GM18511 (cell line): ENCODE measurements around the gene SRSF5.

Experiments
- ATAC-seq: cut with Tn5 transposase; IDR thresholded peaks from one replicate; pipeline ENCODE4 v1.9.1; 2021; ENCODE audit warnings: mild to moderate bottlenecking, moderate library complexity; ENCODE audit not compliant: unreplicated experiment

The SRSF5 gene

GRCh38 chr14:69769623-69770022, 2.7 kb downstream of the SRSF5 start:
- no peak for ATAC-seq

DNA sequence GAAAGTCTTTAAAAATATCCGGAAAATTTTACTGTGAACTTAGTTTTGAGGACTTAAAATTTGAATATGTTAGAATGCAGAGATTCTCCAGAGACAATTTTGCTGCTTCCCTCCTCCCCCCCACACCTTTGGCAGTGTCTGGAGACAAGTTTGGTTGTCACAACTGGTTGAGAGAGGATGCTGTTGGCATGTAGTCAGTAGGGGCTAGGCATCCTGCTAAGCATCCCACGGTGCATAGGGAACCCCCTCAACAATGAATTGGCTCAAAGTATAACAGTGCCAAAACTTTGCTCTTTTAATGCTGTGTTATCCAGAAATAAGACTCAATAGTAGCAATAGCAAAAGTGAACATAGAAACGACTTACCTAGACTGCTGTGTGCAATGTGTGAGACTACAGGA, 3.6 kb downstream of the SRSF5 start:
- ATAC-seq, result no peak

- ATAC-seq, result no peak
Observed at GRCh38 chr14:69771136-69771535, 4.2 kb downstream of the SRSF5 start.

DNA sequence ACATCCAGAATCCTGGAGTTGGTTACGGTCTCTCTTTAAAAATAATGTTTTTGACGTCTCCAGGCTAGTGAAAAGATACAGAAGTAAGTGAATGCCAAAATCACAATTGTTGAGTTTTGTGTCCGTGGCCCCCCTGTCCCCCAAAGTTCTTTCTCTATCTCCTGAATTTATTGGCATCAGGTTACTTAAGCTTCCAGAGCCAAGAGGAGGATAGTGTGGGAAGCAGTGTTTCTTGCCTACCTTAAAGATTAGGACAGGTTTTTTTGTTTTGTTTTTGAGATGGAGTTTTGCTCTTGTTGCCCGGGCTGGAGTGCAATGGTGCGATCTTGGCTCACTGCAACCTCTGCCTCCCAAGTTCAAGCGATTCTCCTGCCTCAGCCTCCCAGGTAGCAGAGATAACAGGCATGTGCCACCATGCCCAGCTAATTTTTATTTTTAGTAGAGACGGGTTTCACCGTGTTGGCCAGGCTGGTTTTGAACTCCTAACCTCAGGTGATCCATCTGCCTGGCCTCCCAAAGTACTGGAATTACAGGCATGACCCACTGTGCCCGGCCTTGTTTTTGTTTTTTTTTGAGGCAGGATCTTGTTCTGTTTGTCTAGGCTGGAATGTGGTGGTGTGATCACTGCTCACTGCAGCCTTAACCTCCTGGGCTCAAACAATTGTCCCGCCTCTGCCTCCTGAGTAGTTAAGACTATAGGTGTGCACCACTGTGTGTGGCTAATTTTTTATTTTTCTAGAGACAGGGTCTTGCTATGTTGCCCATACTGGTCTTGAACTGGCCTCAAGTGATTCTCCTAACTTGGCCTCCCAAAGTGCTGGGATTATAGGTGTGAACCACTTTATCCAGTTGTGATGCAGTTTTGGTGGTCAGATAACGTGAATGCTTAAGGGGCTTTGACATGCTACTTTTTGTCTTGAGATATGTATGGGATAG, 5.4 kb downstream of the SRSF5 start:
- no peak for ATAC-seq

- ATAC-seq, result no peak
Observed at GRCh38 chr14:69773571-69774276, 6.8 kb downstream of the SRSF5 start.

DNA sequence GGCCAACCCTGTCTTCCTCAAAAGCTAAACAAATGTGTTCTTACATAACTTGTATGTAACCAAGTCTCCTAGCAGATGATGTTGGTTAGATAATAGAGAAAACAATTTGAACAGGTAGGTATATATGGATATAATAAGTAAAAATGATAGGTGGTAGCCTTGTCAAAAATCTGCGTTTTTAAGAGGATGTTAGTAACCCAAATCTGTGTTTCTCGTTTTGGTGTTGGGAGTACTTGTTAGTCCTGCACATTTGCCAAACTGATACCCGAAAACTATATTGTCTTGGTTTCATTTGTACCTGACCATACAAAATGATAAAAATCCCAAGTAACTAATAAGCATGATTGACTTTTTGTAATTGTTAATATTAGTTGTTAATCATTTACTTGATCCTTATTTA, 8.1 kb downstream of the SRSF5 start:
- ATAC-seq, result no peak

DNA sequence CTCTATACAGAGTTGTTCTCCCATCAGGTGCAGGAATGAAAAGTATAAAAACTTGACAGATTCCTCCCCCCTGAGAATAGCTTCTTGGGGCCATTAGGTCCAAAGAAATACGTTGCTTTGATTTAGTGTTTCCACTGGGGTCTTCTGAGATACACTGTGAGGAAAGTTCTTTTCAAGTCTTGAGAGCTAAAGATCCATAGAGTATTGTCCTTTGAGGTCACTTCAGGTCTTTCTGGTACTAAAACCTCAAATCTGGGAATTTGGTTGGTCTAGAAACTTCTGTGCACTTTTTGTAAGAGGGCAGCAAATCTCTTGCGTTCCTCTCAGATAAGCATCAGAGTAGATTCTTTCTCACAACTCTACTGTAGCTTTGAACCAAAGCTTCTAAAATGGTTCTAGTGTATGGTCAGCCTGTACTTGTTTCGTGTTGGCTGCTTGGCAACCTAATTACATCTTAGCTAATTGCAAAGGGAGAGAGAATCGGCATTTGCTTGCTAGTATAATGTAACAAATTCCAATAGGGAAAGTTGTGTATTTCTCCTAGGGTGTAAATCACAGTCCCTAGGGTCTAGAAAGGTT, 10.0 kb downstream of the SRSF5 start:
- no peak for ATAC-seq

GRCh38 chr14:69779088-69779487, 12.1 kb downstream of the SRSF5 start:
- no peak for ATAC-seq

DNA sequence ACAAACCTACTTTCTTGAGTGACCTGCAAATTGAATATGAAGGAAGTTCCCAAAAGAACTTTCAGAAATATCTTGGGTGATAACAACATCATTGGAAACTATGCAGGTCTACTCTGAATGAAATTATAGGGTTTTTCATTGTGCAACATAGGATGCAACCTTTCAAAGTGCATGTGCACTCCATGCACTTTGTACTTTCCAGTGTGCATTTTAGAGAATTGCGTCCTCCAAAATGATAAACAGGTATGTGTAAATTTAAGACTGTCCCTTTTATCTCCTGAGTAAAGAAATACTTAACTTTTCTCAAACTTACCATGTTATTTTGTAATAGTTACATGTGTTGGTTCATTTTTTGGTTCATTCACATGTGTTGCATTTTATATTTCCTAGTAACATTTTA, 13.2 kb downstream of the SRSF5 start:
- no peak for ATAC-seq

- ATAC-seq, result no peak
Observed at GRCh38 chr14:69780952-69781351, 14.0 kb downstream of the SRSF5 start.

DNA sequence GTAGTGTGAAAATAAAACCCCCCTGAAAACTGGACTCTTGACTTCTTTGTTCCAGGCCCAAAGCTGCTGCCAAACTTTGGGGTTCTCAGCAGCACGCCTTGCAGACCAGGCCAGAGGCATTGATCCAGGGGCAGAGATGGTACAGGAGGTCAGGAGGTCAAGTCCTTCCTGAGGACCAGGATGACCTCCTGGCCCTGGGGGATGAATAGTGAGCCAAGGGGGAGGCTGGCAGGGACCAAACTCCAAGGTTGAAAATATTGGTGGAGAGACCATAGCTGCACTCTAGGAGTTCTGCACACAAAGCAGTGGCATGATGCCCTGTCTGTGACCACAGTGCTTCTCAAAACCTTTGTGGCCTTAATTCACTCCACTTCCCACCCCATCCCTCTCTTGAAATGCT, 18.0 kb downstream of the SRSF5 start:
- ATAC-seq, result no peak

DNA sequence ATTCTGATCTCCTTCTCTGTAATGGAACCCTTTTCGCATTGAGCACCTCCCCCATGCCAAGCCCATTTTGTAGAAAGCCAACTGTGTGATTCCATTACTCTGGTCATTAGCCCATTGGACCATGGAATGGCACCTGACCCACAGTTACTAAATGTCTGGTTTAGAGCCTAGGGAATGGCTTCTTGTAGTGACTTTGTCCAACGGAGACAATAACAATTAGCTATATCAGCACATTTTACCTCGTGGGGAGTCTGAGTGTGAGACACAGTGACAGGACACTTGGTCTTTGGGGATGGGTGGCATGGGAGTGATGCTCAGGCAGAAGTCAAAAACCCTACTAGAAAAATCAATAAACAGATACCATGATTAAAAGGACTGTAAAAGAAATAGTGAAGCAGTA, 19.7 kb downstream of the SRSF5 start:
- no peak for ATAC-seq

DNA sequence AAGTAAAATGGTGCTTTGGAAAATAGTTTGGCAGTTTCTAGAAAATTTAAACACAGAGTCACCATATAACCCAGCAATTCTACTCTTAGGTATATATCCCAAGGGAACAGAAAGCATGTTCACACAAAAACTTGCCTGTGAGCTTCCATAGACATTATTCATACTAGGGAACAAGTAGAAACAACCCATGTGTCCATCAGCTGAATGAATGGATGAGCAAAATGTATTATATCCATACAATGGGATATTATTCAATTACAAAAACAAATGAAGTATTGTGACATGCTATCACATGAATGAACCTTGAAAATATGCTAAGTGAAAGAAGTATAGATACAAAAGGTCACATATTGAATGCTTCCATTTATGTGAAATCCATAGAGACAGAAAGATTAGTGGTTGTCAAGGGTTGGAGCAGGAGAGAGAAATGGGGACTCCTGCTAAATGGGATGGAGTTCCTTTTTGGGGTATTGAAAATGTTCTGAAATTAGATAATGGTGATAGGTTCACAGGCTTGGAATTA, 22.2 kb downstream of the SRSF5 start:
- no peak for ATAC-seq

GRCh38 chr14:69792887-69793421, 26.0 kb downstream of the SRSF5 start:
- no peak for ATAC-seq

- ATAC-seq, result no peak
Observed at GRCh38 chr14:69794791-69795190, 27.8 kb downstream of the SRSF5 start.

DNA sequence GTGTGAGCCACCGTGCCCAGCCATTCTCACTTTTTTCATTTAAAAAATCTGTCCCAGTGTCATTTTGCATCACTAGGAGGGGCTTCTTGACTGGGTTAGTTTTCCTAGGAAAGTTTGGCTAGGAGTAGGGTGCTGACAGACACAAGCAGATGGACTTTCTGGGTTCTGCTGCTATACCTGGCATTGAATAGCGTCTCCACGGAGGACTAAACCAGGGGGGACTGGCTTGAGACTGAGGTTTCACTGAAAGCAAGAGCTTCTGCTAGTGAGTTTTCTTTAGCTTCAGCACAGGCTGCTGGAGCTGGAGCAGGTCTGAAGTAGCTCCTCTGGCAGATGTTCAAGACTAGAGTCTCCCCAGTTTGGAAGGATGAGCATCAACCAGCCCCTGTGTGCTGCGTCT, 28.7 kb downstream of the SRSF5 start:
- ATAC-seq, result no peak

GRCh38 chr14:69796797-69797500, 30.0 kb downstream of the SRSF5 start, which contains the start of gene SLC10A1:
SLC10A1 (minus strand) TSS chr14:69797241; CDS start chr14:69797155, 86 bp downstream.
- ATAC-seq, result no peak

DNA sequence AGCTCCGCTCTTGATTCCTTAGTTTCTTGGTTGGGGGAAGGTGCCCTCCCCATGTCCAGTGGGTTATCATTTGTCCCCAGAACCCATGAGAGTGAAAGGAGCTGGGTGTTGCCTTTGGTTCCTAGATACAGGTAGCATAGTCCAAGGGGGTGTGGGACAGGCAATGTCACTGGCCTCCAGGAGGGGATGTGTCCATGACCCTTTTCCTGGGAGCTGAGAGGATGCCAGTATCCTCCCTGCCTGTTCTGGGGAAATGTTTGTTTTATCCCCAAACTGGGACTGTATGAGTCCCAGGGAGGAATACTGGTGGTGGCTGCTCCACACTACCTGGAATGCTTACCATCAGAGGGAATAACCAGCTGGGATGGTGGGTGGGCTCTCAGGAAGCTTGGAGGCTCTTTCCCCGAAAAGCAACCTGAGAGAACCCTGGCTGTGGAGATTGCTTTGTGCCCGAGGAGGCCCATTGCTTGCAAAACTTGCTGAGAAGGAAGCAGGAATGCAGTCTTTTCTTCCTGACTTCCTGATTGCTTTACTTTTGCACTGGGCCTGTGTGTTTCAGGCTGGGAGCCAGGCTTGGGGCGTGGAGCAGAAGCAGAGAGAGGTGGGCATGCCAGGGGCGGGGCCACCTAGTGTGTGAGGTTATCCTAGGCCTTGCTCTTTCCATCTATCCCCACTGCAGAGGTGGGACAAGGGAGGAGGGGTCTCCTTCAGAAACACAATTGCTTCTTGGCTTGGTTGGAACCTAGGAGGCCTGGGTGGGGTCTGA, 30.8 kb downstream of the SRSF5 start:
- no peak for ATAC-seq

DNA sequence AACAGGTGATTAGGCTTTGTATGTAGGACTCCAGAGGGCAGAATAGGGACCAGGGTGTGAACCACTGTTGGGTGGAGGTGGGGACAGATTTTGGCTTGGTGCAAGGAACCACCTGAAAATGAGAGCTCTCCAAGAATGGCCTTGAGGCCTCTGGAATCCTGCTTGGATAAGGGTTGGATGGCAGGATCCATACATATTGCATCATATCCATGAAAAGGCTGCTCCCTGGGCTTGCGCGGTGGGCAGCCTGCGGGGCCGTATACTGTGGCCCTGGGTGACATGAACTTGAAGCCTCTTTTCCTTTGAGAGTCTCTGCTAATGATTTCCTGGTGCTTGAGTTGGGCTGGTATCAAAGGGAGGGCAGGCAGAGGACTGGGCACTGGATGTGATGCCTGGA, 31.4 kb downstream of the SRSF5 start:
- no peak for ATAC-seq

DNA sequence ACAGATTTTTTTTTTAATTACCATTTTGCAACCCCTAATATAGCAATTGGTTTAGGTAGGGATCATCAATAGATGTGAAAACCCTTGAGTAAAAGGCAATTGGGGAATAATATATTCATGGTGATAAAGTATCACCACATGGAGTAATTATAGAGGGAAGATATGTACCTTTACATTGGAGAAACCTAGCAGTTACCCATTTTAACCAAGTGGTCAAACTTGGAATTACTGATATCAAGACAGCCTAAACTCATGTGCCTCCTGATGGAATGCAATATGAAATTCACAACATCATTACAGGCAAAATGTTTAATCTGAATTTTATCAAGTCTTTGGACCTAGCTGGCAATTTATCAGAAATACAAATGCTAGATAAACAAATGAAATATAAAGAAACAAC, 36.8 kb downstream of the SRSF5 start:
- ATAC-seq, result no peak
